ENCODE data around the gene HPN.
A peak's percentile ranks its signal among the peaks of the same experiment; 100 is the strongest.

HPN gene

DNA sequence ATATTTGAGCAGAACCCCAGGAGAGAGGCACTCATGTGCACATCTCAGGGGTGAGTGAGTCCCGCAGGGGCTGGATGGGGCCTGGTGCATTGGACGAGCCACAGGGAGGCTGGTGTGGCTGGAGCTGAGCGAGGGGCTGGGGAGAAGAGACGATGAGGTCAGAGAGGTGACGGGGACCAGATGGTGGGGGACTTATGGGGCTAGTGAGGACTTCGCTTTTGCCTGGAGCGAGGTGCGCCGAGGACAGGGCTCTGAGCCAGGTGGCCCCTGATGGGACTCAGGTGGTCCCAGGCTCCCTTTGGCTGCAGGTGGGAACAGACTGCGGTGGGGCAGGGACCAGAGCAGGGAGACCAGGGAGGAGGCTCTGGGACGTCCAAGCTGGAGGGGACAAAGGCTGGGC, 67.2 kb downstream of the HPN start:
- DNase-seq = no peak

DNA sequence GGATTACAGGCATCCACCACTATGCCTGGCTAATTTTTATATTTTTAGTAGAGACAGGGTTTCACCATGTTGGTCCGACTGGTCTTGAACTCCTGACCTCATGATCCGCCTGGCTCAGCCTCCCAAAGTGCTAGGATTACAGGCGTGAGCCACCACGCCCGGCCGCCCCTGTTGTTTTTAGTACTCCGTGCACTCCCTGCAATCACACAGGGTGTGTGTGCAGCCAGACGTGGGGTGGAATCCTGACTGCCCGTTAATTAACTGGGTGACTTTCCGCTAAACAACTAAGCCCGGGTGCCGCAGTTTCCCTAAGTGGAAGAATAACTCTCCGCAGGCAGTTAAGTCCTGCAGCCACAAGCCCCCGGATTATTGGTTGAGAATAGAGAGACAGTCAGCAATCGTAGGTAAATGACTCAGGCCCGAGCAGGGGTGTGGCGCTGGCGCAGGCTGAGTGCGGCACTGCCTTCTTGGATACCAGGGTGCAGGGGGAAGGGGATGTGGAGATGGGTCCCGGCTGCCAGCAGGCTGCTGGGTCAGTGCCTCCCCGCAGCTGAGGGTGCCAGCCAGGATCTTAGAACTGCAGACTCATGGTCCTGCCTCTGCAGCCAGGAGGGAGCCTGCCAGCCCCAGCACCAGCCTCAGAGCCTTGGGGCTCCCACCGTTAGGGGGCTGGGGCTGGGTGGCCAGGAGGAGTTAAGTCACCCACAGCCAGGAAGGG, 68.0 kb downstream of the HPN start:
- no peak for DNase-seq

DNA sequence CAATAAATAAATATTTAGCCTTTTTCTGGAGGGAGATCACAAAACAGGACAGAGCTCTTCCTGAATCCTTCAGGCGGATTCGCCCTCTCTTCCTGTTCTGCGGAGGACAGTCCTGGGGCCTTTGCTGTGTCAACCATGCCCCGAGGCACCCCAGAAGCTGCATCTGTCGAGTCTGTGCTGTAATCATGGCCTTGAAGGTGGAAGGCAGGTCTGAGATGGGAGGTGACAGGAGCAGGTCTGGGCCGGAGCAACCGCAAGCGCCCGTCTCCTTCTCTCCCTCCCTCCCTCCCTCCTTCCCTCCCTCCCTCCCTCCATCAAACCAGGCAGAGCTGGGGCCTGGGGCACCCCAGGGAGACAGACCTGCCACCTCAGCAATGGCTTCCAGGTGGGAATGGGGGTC, 69.5 kb downstream of the HPN start:
- DNase-seq = no peak

GRCh38 chr19:35112995-35113688, 71.6 kb downstream of the HPN start:
- DNase-seq = no peak

GRCh38 chr19:35114353-35115176, 73.0 kb downstream of the HPN start:
- DNase-seq = peak; percentile 48

DNA sequence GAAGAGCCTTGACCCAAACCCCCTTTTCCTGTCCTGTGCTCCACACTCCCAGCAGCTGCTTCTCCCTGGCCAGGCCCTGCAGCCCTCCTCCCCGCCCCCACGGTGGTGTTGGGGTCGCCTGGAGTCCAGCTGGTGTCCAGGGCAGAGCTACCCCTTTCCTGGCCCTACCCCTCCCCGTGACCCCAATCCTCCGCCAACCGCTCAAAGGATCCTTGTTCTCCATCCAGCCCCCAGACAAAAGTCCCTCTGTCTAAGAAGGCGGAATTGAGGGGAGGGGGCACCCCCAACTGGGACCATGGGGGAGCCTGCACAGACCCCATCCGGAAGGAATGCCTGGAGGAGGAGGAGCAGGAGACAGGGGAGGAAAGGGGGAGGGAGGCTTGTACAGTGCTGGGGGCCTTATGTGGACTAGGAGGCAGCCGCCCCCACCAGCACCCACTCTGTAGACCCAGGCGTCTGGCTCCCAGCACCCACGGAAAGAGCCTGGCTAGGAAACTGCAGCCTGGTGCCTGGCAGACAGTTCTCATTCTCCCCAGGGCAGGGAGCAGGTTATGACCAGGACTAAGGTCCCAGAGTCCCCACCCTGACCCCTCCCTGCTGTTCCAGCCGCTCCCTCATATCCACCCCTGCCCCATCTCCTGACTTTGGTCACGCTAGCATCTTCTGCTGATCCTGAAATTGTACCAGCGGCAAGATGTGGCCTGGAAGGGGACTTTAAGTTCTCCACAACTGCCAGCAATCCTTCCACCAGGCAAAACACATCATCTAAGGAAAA, 73.8 kb downstream of the HPN start, which contains the start of gene FXYD3:
Gene FXYD3 (plus strand): TSS at position 647 of the 775 bp plus-strand sequence. CDS start 3,554 bp downstream, outside the sequence.
- DNase-seq = no peak

Data from fibroblast of skin of right biceps (primary cell).